Measurements from ENCODE around the gene MPND.

Gene MPND

DNA sequence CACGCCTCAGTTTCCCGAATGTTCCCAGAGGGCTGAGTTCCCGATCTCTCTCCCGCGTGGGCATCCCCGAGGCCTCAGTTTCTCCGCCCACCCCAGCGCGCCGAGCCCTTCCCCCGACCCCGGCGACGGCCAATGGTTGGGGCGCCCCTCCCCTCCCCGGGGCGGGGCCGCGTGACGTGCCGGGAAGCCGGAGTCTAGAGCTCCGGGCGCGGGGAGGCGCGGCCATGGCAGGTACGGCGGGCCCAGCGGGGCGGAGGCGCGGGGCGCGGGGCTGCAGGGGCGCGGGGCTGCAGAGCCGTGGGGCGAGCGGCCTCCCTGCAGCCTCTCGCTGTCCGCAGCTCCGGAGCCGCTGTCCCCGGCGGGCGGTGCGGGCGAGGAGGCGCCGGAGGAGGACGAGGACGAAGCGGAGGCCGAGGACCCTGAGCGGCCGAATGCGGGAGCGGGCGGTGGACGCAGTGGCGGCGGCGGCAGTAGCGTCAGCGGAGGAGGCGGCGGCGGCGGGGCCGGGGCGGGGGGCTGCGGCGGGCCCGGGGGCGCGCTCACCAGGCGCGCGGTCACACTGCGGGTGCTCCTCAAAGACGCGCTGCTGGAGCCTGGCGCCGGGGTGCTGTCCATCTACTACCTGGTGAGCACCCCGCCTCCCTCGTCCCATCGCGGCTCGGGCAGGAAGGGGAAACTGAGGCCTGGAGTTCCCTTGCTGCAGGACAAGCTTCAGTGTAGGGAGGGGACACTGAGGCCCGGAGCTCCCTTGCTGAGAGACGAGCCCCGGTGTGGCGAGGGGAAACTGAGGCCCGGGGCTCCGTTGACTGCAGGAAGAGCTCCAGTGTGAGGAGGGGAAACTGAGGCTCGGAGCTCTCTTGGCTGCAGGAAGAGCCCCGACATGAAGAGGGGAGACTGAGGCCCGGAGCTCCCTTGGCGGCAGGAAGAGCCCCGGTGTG, at the start of gene MPND:
Gene MPND, plus strand, starts transcription at position 193 of the 938 bp plus-strand sequence. Its CDS starts 32 bp downstream, at position 225.
- peak; percentile 90 for DNase-seq (ENCODE audit: low read depth, low spot score)

DNA sequence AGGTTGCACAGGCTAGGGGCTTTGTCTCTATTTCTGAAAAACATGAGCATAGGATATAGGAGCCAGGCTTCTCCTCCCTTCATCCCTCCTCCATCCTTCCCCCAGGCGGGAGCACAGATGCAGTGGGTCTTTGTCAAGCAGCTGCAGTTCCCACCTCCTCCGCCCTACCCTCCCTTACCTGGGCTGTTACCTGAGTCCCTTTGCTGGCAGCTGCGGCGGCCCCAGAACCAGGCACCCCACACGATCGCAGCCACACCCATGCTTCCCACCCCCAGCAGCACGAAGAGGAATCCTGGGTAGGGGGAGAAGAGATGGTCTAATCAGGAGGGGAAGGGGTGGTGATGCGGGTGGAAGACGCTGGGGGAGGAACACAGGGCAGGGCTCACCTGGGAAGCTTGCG, 49.0 kb upstream of the MPND start:
- DNase-seq (ENCODE audit: low read depth, low spot score), result no peak

DNA sequence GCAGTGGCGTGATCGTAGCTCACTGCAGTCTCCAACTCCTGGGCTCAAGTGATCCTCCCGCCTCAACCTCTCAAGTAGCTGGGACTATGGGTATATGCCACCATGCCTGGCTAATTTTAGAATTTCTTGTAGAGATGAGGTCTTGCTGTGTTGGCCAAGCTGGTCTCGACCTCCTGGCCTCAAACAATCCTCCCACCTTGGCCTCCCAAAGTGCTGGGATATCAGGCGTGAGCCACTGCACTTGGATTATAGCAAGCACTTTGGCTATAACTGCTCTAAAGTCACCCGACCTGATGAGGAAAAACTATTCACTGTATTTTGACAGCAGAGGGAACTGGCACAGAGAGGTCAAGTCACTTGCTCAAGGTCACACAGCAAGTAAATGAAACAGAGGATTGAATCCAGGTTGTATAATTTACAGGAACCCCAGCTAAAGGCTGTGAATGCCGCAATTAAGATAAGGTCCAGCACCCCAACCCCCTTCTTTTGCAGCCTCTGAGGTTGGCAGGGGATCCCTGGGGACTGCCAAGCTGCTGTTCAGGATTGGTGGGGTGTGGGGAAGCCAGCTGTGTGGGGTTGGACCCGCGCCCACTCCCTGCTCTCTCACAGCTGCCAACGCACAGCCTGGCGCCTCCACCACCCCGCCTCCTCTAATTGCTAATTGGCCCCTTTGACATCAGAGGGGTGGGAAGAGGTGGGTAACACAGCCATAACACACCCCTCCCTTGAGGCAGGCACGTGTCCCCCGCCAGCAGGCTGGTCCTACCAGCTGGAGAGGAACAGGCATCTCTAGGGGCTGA, 47.2 kb upstream of the MPND start:
- DNase-seq (ENCODE audit: low read depth, low spot score), result no peak

DNA sequence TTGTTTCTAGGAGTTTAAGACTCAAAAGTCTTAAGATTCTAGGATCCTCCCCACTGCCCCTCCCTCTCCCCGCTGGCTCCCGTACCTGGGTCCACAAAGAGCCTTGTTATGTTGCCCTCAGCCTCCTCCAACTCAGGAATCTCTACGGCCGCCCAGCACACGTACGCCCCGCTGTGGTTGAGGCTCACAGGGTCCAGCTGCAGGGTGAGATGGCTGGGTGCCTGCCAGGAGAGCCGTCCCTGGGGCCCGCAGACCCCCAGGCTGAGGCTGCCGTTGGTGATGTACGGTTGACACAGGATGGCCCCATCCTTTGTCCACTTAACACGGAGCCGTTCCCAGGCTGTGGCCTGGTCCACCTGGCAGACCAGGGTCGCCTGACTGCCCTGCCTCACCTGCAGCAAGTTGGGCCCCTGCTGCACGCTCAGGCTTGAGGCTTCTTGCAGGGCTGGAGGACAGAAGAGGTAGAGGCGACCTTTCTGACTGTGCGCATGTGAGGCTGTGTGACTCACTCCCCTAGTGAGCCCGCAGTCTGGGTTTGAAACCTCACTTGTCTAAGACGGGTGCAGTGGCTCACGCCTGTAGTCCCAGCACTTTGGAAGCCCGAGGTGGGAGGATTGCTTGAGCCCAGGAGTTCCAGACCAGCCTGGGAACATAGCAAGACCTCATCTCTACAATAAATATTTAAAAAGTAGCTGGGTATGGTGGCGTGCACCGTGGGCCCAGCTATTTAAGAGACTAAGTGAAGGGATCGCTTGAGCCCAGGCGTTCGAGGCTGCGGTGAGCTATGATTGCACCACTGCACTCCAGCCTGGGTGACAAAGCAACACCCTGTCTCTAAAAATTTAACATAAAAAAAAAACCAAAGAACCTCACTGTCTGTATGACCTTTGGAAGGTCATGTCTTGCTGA, 45.2 kb upstream of the MPND start:
- DNase-seq (ENCODE audit: low read depth, low spot score), result no peak

DNA sequence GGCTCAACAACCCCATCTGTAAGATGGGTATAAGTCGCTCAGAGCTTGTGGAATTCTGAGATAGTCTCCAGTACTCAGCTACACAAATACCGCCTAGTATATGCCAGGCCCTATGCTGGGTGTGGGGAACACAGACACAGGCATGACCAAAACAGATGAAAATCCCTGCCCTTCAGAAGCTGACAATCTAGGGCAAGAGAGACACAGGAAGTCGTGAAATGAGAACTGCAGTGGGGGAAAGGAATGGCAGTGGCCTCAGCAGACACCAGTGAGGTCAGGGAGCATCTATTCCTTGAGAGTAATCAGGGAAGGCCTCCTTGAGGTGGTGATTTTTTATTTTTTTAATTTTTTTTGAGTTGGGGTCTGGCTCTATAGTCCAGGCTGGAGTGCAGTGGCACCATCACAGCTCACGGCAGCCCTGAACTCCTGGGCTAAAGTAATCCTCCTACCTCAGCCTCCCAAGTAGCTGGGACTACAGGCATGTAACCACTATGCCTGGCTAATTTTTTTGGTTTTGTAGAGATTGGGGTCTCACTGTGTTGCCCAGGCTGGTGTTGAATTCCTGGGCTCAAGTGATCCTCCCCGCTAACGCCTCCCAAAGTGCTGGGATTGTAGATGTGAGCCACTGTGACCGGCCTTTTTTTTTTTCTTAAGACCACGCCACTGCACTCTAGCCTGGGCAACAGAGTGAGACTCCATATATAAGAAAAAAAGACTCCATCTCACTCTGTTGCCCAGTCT, 44.4 kb upstream of the MPND start:
- no peak for DNase-seq (ENCODE audit: low read depth, low spot score)

- no peak for DNase-seq (ENCODE audit: low read depth, low spot score)
Measured at GRCh38 chr19:4300589-4300988, 42.8 kb upstream of the MPND start.

DNA sequence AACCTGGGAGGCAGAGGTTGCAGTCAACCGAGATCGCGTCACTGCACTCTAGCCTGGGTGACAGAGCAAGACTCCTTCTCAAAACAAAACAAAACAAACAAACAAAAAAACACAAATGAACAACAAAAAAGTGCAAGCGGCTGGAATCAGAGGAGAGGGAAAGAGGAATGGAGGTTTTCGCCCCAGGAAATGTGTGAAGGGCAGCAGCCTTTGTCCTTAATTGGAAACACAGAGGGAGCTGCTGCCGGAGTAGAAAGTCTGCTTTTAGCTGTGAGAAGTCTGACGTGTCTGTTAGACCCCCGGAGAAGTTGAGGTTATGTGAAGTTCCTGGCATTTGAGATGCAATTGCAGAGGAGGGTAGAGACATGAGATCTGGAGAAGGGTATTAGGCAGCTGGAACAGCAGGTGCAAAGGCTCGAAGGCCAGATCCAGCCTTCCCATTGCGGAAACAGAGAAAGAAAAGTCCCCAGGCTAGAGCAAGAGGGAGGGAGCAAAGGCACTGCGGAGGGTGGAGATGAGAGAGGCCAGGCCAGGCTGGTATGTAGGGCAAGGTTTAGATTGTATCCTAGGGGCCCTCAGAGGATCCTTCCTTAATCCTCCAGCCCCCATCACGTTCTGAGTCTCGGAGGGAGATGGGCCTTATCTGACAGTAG, 41.6 kb upstream of the MPND start:
- no peak for DNase-seq (ENCODE audit: low read depth, low spot score)

- no peak for DNase-seq (ENCODE audit: low read depth, low spot score)
Measured at GRCh38 chr19:4302243-4302640, 41.1 kb upstream of the MPND start, which contains the start of gene TMIGD2. TSS of gene TMIGD2 (minus strand) at chr19:4302389. CDS start at chr19:4302385, 4 bp downstream.

DNA sequence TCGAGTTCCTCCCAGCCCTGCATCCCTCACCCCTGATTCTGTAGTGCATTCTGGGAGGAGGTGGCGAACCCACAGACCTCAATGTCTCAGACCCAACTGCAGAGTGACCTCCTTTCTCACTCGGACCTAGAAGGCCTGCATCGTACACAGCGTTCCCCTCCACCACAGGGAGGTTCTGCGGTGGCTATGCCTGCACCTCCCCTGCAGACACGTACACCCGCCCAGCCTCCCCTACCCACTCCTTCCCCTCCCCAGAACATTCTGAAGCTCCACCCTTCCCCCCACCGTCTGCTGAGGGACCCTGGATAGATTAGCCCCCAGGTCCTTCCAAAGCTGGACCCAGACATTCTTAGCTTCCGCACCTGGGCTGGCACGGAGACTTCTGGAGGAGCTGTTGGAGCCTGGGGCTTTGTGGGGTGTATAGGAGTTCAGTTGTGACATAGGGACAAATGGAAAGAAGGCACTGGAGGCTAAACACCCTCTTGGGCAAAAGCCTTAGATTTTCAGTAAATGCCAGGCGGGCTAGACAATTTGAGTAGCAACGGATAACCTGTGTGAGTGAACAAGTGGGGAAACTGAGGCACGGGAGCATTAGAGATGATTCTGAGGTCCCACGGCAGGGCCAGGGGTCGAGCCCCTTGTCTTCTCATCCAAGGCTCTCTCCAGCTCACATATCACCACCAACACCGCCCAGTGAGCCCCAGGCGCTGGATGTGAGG, 39.4 kb upstream of the MPND start:
- no peak for DNase-seq (ENCODE audit: low read depth, low spot score)

GRCh38 chr19:4304538-4305256, 38.7 kb upstream of the MPND start, which contains the start of gene FSD1:
TSS of gene FSD1 (plus strand) at chr19:4304598. CDS start at chr19:4304747, 149 bp downstream.
- DNase-seq (ENCODE audit: low read depth, low spot score), result peak; percentile 21

DNA sequence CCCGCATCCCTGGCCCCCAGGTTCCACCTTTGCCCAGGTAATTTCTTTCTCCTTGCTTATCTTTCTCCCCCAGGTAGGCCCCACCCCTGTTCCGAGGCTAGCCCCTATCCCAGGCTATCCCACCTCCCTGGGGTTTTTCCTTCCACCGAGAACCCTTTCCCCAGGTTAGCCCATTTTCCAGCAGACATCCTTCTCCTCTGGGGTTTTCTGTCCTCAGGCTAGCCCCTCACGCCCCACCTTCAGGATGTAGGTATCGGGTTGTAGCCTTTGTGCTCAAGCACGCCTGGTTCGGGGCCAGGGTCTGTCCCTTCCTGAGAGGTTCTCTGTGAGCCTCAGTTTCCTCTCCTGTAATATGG, 38.1 kb upstream of the MPND start:
- no peak for DNase-seq (ENCODE audit: low read depth, low spot score)

DNA sequence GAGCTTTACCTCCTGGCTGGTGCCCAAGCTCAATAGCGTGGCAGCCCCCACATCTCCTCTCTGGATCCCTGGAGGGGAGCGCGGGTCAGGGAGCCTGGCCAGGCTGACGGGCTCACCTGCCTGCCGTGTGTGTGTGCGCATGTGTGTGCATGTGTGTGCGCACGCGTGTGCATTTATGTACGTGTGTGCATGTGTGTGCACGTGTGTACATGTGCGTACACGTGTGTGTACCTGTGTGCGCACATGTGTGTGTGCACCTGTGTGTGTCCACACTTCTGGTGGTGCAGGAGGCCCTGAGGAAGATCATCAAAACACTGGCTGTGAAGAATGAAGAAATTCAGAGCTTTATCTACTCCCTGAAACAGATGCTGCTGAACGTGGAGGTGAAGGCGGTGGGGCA, 37.7 kb upstream of the MPND start:
- no peak for DNase-seq (ENCODE audit: low read depth, low spot score)

DNA sequence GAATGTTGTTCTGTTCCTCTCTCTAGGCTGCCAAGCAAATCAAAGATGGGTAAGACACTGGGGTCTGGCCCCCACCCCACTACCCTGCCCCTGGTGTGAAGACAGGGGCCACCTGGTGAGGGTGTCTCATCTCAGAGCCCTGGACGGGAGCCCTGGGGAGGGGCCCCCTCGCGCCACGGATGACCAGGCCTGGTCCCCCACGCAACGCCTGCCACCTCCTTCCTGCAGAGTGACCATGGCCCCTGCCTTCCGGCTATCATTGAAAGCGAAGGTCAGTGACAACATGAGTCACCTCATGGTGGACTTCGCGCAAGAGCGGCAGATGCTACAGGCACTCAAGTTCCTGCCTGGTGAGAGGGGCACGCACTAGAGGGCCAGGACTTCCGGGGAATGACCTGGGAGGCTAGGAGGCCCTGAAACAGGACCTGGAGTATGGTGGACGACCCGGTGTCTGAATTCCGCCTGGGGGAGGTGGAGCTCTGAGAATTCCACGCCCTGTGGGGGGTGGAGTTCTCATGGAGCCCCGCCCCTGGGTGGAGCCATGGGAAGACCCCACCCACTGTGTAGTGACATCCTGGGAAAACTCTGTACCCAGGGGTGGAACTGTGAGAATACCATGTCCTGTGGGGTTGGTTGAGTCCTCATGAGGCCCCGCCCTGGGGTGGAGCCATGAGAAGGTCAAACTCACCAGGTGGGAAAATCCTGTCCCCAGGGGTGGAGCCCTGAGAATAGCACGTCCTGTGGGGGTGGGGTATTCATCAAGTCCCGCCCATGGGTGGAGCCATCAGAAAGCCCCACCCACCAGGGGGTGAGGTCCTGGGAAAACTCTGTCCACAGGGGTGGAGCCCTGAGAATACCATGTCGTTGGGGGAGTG, 32.9 kb upstream of the MPND start:
- no peak for DNase-seq (ENCODE audit: low read depth, low spot score)

DNA sequence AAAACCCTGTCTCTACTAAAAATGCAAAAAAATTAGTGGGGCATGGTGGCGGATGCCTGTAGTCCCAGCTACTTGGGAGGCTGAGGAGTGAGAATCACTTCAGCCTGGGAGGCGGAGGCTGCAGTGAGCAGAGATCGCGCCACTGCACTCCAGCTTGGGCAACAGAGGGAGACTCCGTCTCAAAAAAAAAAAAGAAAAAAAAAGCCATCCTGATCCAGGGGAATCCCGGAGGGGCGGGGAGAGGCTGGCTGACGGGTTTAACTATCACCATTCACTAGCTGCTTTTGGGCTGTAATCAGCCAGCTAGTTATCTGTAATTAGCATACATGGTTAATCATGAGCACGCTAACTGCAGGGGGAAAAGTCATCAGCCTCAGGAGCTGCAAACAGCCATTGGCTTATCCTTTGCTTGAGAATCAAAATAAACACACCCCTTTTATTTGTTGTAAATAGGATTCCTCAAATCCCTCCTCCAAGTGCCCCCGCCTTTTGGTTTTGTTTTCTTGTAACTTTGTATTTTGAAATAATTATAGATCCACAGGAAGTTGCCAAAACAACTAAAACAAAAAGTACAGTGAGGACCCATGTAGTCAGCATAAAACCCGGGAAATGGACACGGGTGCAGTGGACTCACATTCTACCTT, 29.4 kb upstream of the MPND start:
- no peak for DNase-seq (ENCODE audit: low read depth, low spot score)

- DNase-seq (ENCODE audit: low read depth, low spot score), result no peak
Measured at GRCh38 chr19:4316956-4317355, 26.4 kb upstream of the MPND start.

DNA sequence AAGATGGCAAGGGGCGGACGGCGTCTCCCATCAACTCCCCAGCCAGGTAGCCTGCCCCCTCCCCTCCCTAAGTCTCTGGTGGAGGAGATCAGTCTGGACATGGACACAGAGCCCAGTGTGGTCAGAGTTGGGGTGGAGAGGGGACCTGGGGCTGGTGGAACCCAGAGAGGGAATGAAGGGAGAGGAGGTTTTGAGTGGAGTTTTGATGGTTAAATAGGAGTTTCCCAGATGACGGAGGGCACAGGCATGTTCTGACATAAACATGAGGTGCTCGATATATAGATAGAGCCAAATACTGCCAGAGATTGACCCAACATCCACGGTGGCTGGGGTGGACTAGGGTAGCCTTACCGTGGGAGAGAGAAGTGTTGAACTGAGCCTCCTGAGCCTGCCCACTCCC, 24.9 kb upstream of the MPND start:
- no peak for DNase-seq (ENCODE audit: low read depth, low spot score)

DNA sequence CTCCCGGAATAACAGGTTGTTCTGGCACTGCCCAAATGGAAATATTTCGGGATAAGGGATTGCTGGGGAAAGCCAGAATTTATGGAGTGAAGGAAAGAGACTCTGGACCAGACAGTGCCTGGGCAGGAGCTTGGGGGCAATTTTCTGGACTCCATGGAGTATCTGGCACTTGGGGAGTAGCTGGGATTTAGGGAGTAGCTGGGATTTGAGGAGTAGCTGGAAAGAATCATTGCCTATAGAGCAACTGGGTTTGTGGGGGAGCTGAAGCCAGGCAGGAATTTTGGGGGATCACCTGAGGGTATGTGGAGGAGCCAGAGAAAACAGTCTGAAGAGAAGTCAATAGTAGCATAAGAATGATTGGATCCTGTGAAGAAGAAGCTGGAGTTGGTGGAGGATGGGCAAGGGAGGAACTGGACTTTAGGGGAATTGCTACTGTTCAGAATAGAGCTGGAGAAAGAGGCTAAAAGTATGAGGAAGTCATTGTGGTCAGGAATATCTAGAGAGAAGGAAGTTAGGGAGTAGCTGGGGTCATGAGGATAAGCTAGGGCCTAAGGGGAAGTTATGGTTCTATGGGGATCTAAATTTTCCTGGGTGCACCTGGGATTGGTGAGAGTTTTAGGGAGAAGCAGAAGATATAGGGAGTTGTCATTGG, 24.2 kb upstream of the MPND start:
- DNase-seq (ENCODE audit: low read depth, low spot score), result no peak
